Putamen (tissue), 1 donor: ENCODE results near the gene PIGQ.

Experiments
- DNase-seq: peaks from one replicate; pipeline ENCODE4 v3.0.0-alpha.2; 2016; ENCODE audit warnings: low spot score

The PIGQ gene

GRCh38 chr16:628321-629061, 58.7 kb downstream of the PIGQ start:
- DNase-seq: no peak

GRCh38 chr16:629185-629832, 59.5 kb downstream of the PIGQ start:
- no peak for DNase-seq

GRCh38 chr16:629833-630248, 60.1 kb downstream of the PIGQ start:
- DNase-seq: no peak

- no peak for DNase-seq
These were observed 60.6 kb downstream of the PIGQ start for GRCh38 chr16:630249-630814.

GRCh38 chr16:630815-631405, 61.1 kb downstream of the PIGQ start, which contains the start of gene WFIKKN1:
WFIKKN1 (plus strand) TSS chr16:630985; CDS start chr16:631254, 269 bp downstream.
- DNase-seq: no peak

GRCh38 chr16:631808-632358, 62.1 kb downstream of the PIGQ start:
- DNase-seq: no peak

- DNase-seq: no peak
These were observed 62.9 kb downstream of the PIGQ start for GRCh38 chr16:632486-633335.

GRCh38 chr16:633336-634050, 63.7 kb downstream of the PIGQ start:
- DNase-seq: no peak
